NCI-H69 (cell line): ENCODE results near the gene DLEC1.
"Not testable (repeated sequence)": the region's sequence is repeated elsewhere in the genome, so short reads cannot be mapped to it uniquely, and the experiment has no call there.

ENCODE experiments used
- DNase-seq: peaks from one replicate; lab custom pipeline; 2025; lab: John Stamatoyannopoulos, UW

DLEC1 gene

DNA sequence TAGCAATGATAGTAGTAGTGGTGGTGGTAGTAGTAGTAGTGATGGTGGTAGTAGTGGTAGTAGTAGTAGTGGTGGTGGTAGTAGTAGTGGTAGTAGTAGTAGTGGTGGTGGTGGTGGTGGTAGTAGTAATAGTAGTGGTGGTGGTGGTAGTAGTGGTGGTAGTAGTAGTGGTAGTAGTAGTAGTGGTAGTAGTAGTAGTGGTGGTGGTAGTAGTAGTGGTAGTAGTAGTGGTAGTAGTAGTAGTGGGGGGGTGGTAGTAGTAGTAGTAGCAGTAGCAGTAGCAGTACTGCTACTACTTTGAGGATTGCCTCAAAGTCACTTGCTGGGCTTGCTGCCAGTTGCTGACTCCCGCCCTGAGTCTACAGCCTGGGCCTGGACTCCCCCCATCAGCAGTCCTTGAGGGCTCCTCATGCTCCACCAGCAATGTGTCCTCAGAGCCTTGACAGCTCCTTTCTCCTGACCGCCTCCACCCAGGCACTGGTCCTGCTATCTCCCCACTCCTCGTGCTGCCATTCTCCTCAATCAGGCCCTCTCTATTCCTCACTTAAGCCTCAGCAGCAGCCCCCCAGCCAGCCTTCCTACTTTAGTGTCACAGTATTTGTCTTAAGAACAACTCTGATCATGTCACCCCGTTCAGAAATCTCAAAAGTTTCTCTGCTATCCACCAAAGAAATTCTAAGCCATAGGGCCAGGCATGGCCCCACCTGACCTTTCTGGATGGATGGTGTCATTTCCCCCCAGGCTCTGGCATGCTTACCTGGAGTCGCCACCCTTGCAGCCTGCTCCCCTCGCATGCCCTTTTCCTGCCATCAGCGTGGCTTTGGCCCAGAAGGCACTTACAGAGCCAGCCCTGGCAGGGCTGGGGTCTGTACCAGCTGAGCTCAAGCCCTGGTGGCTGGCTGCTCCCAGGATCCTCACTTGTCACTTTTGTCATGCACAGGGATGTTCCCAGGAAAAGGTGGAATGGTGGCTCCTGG, 45.6 kb downstream of the DLEC1 start:
- DNase-seq, result no peak

DNA sequence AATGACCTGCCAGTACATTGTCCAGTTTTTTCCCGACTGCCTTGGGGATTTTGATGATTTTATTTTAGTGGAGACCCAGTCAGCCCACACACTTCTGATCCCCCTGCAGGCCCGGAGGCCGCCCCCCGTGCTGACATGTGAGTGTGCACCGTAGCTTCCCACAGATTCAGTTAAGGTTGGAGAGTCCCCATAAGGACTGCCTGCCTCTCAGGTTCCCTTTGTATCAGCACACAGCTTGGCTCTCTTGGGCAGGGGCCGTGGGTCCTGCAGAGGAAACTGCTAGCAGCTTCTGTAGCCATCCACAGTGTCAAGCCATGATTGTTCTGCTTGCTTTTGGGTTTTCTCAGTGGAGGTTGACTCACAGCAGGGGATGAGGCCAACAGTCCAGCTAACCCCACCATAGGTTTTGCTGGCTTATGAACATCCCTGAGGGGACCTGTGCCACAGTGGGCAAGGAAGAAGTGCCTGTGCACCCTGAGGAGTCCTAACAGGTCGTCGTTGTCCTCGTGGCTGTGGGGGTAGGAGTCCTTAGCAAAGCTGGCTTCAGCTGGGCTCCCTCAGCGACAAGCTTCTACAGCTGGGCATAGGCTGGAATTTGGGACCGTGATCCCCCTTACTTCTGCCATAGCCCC, 46.4 kb downstream of the DLEC1 start:
- no peak for DNase-seq

DNA sequence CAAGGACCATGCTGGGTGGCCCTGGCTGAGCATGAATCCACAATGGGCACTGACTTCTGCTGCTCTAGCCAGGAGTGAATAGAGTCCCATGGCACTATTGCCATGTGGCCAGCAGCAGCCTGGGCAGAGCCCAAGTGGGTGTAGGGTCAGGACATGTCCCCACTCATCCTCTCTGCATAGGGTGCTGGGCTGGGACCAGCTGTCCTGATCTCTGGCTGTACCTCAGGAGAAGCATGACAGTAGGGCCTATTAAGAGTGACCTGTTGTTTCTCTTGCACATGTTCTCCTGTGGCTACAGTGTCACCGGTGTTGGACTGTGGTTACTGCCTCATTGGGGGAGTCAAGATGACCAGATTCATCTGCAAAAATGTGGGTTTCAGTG, 46.9 kb downstream of the DLEC1 start:
- DNase-seq, result no peak

DNA sequence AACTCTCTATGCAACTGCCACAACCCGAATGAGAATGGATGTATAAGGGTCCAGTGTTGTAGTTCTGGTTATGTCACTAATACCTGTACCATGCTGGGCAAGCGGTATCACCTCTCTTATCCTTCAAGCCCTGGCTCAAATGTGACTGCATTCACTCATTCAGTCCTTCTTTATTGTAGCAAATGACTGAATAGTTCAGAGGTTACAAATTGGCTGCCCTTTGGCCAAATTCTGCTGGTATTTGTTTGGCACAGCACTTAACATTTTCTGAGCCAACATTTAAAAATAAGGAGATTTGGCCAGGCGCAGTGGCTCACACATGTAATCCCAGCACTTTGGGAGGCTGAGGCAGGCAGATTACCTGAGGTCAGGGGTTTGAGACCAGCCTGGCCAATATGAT, 47.5 kb downstream of the DLEC1 start:
- no peak for DNase-seq

DNA sequence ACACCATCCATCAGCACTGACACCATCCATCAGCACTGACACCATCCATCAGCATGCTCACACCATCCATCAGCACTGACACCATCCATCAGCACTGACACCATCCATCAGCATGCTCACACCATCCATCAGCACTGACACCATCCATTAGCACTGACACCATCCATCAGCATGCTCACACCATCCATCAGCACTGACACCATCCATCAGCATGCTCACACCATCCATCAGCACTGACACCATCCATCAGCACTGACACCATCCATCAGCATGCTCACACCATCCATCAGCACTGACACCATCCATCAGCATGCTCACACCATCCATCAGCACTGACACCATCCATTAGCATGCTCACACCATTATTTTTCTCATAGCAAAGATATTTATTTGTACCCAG, 48.3 kb downstream of the DLEC1 start:
- DNase-seq, result not testable (repeated sequence)

DNA sequence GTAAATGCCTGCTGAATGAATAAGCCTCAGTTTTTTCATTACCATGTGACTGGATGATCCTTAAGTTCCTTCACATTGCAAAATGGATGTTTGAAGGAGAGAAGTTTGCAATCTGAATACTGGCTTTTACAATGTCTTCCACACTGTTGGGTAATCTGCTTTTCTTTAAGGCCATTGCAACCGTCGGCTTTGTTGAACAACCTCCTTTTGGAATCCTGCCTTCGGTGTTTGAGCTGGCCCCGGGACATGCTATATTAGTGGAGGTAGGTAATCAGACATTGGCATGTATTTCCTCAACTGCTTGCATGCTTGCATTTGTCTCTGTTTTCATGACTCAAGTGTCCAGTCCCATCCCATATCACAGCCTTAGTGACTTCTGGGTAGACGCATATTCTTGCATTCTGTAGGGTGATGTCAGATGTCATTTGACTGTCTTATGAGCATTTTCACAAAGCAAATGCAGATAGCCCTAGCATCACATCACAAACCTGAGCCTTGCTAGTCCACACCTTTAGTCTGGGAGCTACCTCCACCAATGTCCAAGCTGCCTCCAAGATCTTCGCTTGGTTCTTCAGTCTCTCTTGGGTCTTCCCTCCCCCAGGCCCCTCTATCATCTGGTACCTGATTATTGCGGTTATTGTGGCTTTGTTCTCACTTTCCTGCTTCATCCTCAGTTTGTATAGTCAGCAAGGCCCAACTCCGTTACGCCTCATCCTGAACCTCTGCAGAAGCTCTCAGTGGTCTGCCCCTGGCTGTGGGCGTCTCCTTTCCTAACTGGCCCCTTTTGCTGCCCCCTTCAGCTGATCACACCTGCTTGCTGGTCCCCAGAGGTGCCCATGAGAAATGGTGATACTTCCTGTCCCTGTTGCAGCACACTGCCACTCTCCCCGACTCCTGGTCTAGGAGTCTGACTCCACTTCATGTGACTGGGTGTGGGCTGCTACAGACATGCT, 49.4 kb downstream of the DLEC1 start:
- no peak for DNase-seq

DNA sequence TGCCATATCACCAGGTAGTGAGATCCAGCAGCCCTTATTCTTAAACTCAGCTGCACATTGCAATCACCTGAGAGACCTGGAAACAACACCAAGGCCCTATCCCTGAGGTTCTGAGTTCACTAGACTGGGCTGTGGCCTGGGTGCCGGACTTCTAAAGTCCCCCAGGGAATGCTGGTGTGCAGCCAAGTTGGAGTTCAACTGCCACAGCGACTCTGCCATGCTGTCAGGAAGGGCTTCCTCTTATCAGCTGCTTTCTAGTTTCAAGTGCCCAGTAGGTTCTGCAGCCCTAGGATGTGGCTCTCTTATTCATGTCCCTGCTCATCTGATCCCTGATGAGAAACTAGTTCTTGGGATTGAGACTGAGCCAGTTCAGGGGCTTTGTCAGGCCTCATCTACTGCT, 50.2 kb downstream of the DLEC1 start:
- DNase-seq, result no peak

DNA sequence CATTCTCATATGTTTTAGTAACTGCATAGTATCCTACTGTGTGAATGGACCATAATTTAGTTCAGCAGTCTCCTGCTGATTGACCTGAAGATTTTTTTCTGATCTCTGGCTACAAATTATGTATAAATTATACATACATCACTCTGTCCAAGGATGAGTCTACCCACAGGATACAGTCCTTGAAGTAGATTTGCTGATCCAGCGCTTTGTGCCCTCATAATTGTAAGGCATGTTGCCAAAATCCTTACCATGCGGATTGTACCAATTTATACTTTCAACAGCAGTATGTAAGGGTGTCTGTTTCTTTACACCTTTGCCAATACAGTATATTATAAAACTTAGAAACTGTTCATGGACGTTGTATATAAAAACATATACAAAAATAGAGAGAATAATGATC, 51.4 kb downstream of the DLEC1 start:
- DNase-seq, result no peak

DNA sequence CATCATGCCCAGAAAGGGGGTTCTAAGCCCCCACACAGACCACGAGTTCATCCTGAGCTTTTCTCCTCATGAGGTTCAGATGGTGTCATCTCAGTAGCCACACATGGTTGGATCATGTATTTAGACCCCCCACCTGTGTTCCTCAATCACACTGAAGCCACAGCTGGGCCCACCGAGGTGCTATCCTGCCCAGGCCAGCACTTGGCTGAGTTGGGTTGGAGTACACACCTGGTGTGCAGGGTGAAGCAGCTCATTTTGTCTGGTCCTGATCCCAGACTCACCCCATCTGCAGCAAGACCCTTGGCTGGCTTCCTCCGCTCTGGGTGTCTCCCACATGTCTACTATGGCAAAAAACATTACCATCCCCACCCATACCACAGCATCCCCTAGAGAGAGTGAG, 56.0 kb downstream of the DLEC1 start:
- DNase-seq, result no peak

DNA sequence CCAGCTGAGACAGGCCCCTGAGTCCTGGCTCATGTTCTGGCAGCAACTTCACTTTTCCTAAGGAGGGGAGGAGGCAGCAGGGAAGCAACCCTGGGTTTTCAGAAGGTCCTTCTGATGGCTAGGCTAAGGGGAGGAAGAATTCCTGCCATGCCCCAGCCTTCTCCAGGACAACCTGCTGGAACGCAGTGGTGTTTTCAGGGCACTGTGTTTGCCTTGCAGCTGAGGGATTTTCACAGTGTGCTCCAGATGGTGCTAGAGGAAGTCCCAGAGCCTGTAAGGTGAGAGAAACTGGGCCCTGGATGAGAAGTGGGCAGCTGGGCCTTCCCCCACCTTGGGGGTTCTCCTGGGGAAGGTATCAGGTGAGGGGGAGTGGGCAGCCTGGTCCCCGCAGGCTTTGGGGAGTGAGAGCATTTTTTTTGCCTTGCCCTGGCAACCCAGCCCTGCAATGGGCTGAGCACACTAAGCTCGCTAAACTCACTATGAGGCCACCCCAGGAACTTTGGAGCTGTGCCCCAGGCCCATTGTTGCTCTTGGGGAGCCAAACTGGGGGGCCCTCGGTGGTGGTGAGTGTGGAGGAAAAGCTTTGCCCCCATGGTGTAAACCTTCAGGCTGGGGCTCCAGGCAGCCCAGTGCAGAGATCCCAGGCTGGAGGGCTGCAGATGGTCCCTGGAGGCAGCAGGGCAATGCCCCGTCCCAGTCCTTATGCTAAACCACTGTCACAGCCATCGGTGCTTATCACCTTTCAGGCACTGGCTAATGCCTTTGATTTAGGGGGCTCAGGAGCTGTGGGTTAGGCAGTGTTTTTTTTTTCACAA, 56.9 kb downstream of the DLEC1 start:
- DNase-seq, result no peak

DNA sequence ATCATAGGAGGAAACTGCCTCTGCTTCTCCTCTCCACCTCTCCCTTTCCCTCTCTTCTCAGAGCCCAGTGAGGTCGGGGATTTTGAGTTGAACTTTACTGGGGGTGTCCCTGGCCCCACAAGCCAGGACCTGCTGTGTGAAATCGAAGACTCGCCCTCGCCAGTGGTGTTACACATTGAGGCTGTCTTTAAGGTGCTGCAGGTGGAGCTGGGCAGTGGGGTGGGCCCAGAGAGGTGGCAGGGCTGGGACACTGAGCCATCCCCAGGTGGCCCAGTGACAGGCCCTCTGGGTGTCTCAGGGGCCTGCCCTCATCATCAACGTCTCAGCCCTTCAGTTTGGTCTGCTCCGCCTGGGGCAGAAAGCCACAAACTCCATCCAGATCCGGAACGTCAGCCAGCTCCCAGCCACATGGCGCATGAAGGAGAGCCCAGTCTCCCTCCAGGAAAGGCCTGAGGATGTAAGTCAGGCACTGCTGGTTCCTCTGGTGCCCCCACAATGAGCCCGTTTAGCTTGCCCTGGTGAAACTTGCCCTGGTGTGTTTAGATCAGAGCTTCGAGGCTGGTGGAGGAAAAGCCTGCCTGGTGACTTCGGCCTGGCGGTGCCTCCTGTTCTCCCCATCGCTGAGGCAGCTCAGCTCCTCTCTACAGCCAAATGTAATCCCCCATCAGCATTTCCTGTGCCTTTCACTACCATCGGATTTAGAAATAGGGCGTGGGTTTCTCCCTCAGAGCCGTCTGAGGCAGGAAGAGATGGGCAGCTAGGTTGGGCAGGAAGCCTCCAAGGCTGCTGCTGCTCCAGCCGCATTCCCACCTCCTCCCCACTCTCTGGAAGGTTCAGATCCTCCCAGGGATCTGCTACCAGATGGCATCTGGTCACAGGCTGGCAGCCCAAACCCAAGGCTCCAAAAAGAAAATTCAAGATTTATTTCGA, 58.7 kb downstream of the DLEC1 start:
- no peak for DNase-seq

DNA sequence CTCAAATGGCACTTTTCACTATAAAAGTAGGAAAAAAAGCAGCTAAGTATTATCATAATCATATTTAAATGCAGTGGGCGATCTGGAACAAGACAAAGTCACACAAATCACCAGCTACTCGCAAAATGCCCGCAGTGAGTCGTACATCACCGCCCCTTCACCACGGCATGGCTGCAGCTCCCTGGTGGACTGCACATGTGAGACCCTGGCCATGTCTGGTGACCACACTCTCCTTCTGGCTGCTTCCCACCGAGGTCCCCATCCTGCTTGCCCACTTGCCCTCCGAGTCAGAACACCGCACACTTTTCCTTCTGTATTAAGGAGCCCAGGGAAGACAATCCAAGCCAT, 59.3 kb downstream of the DLEC1 start:
- no peak for DNase-seq

DNA sequence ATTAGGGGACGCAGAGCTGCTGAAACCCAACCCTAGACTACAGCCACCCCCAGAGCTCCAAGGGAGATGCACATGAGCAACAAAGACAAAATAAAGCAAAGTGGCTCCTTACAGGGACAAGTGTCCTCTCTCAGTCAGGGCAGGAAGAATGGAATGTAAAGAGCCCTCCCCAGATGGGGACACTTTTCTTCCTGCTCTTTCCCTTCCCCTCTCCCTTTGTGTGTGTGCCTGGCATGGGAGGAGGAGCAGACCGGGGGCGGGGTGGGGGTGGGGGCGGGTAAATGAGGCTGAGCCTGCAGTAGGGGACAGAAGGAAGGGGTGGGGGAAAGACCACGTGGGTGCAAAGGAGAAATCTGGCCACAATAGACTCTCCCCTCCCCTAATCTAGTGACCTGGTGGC, 60.5 kb downstream of the DLEC1 start:
- no peak for DNase-seq

DNA sequence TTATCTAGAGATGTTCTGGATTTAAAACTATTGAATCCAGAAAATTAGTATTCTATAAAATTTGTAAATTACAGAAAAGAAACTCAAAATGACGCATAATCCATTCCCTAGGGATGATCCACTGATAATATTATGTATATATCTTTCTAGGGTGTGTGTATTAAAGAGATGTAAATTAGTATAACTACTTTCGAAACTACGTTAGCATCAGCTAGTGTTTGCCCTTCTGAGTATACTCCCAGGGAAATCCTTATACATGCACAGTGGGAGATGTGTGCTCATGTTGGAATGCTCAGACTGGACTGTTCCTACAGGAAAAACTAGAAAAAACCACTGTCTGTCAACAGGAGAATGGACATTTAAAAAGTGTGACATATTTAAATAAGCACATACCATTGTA, 61.5 kb downstream of the DLEC1 start:
- DNase-seq, result no peak

DNA sequence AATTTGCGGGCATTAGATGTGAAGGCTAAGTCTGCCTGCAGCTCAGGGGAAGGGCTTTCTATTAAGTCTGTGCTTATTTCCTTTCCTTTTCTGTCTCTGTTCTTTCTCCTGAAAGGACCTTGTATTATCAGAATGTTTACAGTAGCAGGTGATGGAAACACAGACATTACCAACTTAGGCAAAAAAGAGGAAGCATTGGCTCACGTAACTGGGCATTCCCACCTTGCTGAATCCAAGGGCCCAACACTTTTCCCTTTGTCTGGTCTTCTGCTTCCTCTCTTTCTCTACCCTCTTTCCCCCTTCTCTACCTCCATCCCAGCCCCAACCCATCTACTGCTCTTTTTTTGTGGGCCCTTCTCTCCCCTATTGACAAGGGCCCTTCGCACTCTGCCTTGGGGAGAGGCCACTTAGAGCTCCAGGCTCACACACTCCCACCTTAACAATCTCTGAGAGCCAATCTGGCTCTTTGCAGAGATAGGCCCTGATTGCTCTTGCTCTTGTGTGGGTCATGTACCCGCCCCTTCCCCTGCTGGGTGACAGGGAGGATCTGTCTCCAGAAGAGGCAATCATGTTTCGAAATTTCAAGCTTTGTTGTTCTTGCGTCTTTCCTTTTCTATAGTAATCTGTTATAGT, 62.9 kb downstream of the DLEC1 start:
- no peak for DNase-seq

DNA sequence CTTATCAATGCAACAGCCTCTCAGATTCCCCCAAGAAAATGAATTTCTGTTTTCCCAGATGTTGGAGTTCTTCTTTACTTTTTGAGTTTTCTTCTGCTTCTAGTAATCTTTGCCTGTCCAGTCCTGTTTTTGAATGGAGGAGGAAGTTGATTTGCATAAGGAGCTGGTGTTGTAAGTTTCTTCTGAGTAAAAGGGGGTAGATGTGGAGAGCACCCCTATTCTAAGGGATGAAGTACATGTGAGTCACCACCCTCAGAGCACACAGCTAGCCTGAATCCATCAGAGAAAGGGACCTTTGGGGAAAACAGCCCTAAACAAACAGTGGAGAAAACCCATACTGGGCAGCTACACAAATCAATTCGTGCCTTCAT, 63.4 kb downstream of the DLEC1 start:
- DNase-seq, result no peak

DNA sequence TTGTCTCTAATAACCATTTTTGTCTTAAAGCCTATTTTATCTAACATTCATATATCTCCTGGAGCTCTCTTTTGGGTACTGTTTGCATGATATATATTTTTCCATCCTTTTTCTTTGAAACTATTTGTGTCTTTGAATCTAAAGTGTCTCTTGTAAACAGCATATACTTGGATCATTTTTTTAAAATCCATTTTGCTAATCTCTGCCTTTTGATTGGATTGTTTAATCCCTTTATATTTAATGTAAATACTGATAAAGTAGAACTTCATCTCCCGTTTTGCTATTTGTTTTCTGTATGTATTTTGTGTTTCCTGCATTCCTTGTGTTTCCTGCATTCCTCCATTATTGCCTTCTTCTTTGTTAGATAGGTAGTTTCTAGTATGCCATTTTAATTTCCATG, 66.5 kb downstream of the DLEC1 start:
- no peak for DNase-seq

DNA sequence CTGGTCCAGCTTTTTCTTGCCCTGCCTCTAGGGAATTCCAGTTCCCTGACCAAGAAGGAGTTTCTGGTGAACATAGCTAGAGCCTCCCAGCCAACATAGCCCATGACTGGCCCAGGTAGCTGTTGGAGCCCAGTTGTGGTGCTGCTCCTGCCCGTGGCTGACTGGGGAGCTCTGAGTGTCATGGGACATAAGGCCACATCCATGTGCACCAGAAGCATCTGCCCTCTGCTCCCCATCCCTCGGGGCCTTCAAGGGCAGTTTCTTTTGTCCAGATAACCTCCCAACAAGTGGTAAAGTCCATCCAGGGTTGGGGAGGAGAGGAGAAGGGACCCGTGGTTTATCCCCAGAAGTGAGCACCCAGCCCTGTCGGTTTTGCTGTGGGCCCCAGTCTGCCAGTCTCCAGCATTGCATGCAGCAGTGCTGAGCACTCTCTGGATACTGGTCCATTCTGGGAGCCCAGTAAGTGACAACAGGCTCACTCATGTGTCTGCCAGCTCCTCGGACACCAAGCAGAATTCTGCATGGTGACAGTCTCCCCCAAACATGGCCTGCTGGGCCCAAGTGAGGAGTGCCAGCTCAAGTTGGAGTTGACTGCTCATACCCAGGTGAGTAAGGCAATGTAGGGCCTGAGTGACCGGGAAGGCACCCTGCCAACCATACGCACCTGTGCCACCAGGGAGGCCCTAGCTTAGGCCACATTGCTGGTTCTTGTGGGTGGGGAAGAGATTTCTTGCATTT, 69.1 kb downstream of the DLEC1 start:
- no peak for DNase-seq
